ENCODE results near the gene ITGB1.

ITGB1 gene

GRCh38 chr10:32952541-32953276 is 5.3 kb downstream of the ITGB1 start:
- no peaks in the 10 kb centered on the region for H3K9me3 Mint-ChIP-seq
- H3K27me3 Mint-ChIP-seq: no peaks in the 10 kb centered on the region
- no peak overlapping the region for H3K4me3 Mint-ChIP-seq
- peaks cover 2% of the 10 kb centered on the region for H3K36me3 Mint-ChIP-seq
- peaks cover 88% of the 10 kb centered on the region for H3K4me1 Mint-ChIP-seq
- no peak overlapping the region for H3K27ac Mint-ChIP-seq

GRCh38 chr10:32952094-32952493 is 5.9 kb downstream of the ITGB1 start:
- Mint-ChIP-seq H3K4me1 (peaks cover 92% of the 10 kb centered on the region), H3K9me3 (no peaks in the 10 kb centered on the region), H3K27me3 (no peaks in the 10 kb centered on the region), H3K36me3 (peaks cover 2% of the 10 kb centered on the region), H3K4me3 (no peak overlapping the region), H3K27ac (no peak overlapping the region)

- H3K36me3 Mint-ChIP-seq: peaks cover 2% of the 10 kb centered on the region
- H3K4me1 Mint-ChIP-seq: peaks cover 88% of the 10 kb centered on the region
- no peak overlapping the region for H3K4me3 Mint-ChIP-seq
These were observed 6.9 kb downstream of the ITGB1 start for GRCh38 chr10:32951111-32951510.

GRCh38 chr10:32950591-32951108 is 7.4 kb downstream of the ITGB1 start:
- Mint-ChIP-seq H3K4me3 (no peak overlapping the region), H3K27me3 (no peaks in the 10 kb centered on the region), H3K4me1 (peaks cover 85% of the 10 kb centered on the region), H3K27ac (no peak overlapping the region), H3K36me3 (peaks cover 2% of the 10 kb centered on the region), H3K9me3 (no peaks in the 10 kb centered on the region)

More at GRCh38 chr10:32951111-32951510, 6.9 kb downstream of the ITGB1 start:
- Mint-ChIP-seq H3K27me3 (no peaks in the 10 kb centered on the region), H3K27ac (no peak overlapping the region), H3K9me3 (no peaks in the 10 kb centered on the region)

GRCh38 chr10:32949221-32949678 is 8.8 kb downstream of the ITGB1 start:
- peaks cover 2% of the 10 kb centered on the region for H3K36me3 Mint-ChIP-seq
- no peaks in the 10 kb centered on the region for H3K9me3 Mint-ChIP-seq

GRCh38 chr10:32948451-32948850 is 9.6 kb downstream of the ITGB1 start:
- peaks cover 73% of the 10 kb centered on the region for H3K4me1 Mint-ChIP-seq
- H3K36me3 Mint-ChIP-seq: peaks cover 2% of the 10 kb centered on the region
- no peaks in the 10 kb centered on the region for H3K27me3 Mint-ChIP-seq
- H3K4me3 Mint-ChIP-seq: no peak overlapping the region
- no peak overlapping the region for H3K27ac Mint-ChIP-seq
- H3K9me3 Mint-ChIP-seq: no peaks in the 10 kb centered on the region

More at GRCh38 chr10:32949221-32949678, 8.8 kb downstream of the ITGB1 start:
- Mint-ChIP-seq H3K27me3 (no peaks in the 10 kb centered on the region), H3K4me1 (peaks cover 75% of the 10 kb centered on the region), H3K4me3 (peak overlapping the region; percentile 16), H3K27ac (no peak overlapping the region)

GRCh38 chr10:32947586-32947985 is 10.4 kb downstream of the ITGB1 start:
- no peaks in the 10 kb centered on the region for H3K9me3 Mint-ChIP-seq
- H3K27me3 Mint-ChIP-seq: no peaks in the 10 kb centered on the region
- peaks cover 69% of the 10 kb centered on the region for H3K4me1 Mint-ChIP-seq
- H3K4me3 Mint-ChIP-seq: no peak overlapping the region
- peaks cover 3% of the 10 kb centered on the region for H3K36me3 Mint-ChIP-seq
- H3K27ac Mint-ChIP-seq: no peak overlapping the region

GRCh38 chr10:32946108-32946507 is 11.9 kb downstream of the ITGB1 start:
- Mint-ChIP-seq H3K36me3 (peaks cover 3% of the 10 kb centered on the region), H3K4me3 (no peak overlapping the region), H3K4me1 (peaks cover 62% of the 10 kb centered on the region), H3K27ac (no peak overlapping the region), H3K9me3 (no peaks in the 10 kb centered on the region), H3K27me3 (no peaks in the 10 kb centered on the region)

GRCh38 chr10:32943854-32944661 is 14.0 kb downstream of the ITGB1 start:
- Mint-ChIP-seq H3K4me1 (peaks cover 56% of the 10 kb centered on the region), H3K27me3 (no peaks in the 10 kb centered on the region), H3K4me3 (no peak overlapping the region), H3K27ac (no peak overlapping the region), H3K36me3 (peaks cover 2% of the 10 kb centered on the region), H3K9me3 (no peaks in the 10 kb centered on the region)

GRCh38 chr10:32943395-32943794 is 14.6 kb downstream of the ITGB1 start:
- Mint-ChIP-seq H3K4me3 (no peak overlapping the region), H3K27ac (no peak overlapping the region), H3K9me3 (no peaks in the 10 kb centered on the region), H3K4me1 (peaks cover 55% of the 10 kb centered on the region), H3K27me3 (no peaks in the 10 kb centered on the region), H3K36me3 (peaks cover 1% of the 10 kb centered on the region)

GRCh38 chr10:32942081-32942480 is 15.9 kb downstream of the ITGB1 start:
- no peaks in the 10 kb centered on the region for H3K9me3 Mint-ChIP-seq
- no peak overlapping the region for H3K4me3 Mint-ChIP-seq
- no peak overlapping the region for H3K27ac Mint-ChIP-seq
- peaks cover 1% of the 10 kb centered on the region for H3K36me3 Mint-ChIP-seq
- no peaks in the 10 kb centered on the region for H3K27me3 Mint-ChIP-seq
- H3K4me1 Mint-ChIP-seq: peaks cover 52% of the 10 kb centered on the region

- no peak overlapping the region for H3K4me3 Mint-ChIP-seq
- H3K9me3 Mint-ChIP-seq: no peaks in the 10 kb centered on the region
- peaks cover 3% of the 10 kb centered on the region for H3K36me3 Mint-ChIP-seq
- peaks cover 52% of the 10 kb centered on the region for H3K4me1 Mint-ChIP-seq
- H3K27me3 Mint-ChIP-seq: no peaks in the 10 kb centered on the region
- H3K27ac Mint-ChIP-seq: no peak overlapping the region
These were observed 16.7 kb downstream of the ITGB1 start for GRCh38 chr10:32941357-32941756.

GRCh38 chr10:32940321-32941301 is 17.4 kb downstream of the ITGB1 start:
- H3K4me3 Mint-ChIP-seq: no peak overlapping the region
- H3K27ac Mint-ChIP-seq: no peak overlapping the region
- no peaks in the 10 kb centered on the region for H3K9me3 Mint-ChIP-seq

GRCh38 chr10:32939296-32940111 is 18.5 kb downstream of the ITGB1 start:
- Mint-ChIP-seq H3K4me1 (peaks cover 43% of the 10 kb centered on the region), H3K4me3 (no peak overlapping the region), H3K27ac (no peak overlapping the region)

More at GRCh38 chr10:32940321-32941301, 17.4 kb downstream of the ITGB1 start:
- Mint-ChIP-seq H3K27me3 (no peaks in the 10 kb centered on the region), H3K4me1 (peaks cover 48% of the 10 kb centered on the region), H3K36me3 (peaks cover 7% of the 10 kb centered on the region)

More at GRCh38 chr10:32939296-32940111, 18.5 kb downstream of the ITGB1 start:
- Mint-ChIP-seq H3K9me3 (no peaks in the 10 kb centered on the region), H3K36me3 (peaks cover 12% of the 10 kb centered on the region), H3K27me3 (no peaks in the 10 kb centered on the region)

Data from activated naive CD4-positive, alpha-beta T cell treated with anti-CD3 and anti-CD28 coated beads, Interleukin-2, amount 50 U/mL, for 24 hours (primary cell).